HG02571 (cell line): Measurements from ENCODE around the gene ZNF841.
"Not testable (repeated sequence)": the region's sequence is repeated elsewhere in the genome, so short reads cannot be mapped to it uniquely, and the experiment has no call there.

ENCODE experiments used
- ATAC-seq: cut with Tn5 transposase; IDR thresholded peaks from one replicate; pipeline ENCODE4 v1.9.1; 2021; ENCODE audit warnings: mild to moderate bottlenecking, moderate library complexity; ENCODE audit not compliant: unreplicated experiment

ZNF841 gene

DNA sequence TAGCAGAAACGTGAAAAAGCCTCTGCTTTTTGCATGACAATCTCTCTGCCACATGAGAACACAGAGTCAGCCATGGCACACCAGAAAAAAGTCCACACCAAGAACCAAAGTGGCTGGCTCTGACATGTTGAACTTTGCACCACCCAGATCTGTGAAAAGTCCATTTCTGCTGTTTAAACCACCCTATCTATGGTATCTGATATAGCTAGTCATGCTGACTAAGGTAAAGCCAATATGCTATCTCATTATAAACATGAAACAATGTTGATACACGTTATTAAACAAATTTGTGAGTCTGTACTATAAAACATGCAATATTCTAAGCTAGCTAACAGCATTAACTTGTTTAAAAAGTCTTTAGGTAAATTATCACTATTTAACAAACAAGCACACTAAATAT is 25.9 kb downstream of the ZNF841 start:
- ATAC-seq: no peak

DNA sequence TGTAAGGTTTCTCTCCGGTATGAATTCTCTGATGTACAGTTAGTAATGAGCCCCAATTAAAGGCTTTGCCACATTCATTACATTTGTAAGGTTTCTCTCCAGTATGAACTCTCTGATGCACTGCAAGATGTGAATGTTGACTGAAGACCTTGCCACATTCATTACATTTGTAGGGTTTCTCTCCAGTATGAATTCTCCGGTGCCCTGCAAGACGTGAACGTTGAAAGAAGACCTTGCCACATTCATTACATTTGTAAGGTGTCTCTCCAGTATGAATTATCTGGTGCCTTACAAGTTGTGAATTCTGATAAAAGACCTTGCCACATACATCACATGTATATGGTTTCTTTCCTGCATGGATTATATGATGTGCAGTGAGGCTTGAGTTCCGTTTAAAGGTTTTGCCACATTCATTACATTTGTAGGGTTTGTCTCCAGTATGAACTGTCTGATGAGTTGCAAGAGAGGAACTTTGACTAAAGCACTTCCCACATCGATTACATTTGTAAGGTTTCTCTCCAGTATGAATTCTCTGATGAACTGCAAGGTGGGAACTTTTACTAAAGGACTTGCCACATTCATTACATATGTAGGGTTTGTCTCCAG is 29.2 kb downstream of the ZNF841 start:
- no peak for ATAC-seq

DNA sequence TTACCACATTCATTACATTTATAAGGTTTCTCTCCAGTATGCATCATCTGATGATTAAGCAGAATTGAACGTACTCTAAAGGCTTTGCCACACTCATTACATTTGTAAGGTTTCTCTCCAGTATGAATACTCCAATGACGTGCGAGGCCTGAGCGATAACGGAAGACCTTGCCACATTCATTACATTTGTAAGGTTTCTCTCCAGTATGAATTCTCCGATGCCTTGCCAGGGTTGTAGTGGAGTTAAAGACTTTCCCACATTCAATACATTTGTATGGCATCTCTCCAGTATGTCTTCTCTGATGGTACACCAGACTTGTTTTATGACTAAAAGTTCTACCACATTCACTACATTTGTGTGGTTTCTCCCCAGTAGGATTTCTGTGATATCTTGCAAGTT is 30.2 kb downstream of the ZNF841 start:
- ATAC-seq: no peak

DNA sequence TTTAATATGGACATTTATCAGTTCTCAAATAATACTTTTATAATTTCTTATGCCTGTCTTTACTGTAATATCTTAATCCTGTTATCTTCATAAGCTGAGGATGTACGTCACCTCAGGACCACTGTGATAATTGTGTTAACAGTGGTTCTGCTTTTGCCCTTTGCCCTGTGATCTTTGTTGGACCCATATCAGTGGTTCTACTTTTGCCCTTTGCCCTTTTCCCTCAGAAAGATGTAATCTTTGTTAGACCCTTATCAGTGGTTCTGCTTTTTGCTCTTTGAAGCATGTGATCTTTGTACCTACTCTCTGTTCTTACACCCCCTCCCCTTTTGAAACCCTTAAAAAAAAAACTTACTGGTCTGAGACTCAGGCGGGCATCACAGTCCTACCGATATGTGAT is 39.1 kb downstream of the ZNF841 start:
- ATAC-seq: not testable (repeated sequence)

DNA sequence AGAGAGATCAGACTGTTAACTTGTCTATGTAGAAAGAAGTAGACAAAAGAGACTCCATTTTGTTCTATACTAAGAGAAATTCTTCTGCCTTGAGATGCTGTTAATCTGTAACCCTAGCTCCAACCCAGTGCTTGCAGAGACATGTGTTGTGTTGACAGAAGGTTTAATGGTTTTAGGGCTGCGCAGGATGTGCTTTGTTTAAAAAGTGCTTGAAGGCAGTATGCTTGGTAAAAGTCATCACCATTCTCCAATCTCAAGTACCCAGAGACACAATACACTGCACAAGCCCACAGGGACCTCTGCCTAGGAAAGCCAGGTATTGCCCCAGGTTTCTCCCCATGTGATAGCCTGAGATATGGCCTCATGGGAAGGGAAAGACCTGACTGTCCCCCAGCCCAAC is 43.8 kb downstream of the ZNF841 start:
- not testable (repeated sequence) for ATAC-seq

DNA sequence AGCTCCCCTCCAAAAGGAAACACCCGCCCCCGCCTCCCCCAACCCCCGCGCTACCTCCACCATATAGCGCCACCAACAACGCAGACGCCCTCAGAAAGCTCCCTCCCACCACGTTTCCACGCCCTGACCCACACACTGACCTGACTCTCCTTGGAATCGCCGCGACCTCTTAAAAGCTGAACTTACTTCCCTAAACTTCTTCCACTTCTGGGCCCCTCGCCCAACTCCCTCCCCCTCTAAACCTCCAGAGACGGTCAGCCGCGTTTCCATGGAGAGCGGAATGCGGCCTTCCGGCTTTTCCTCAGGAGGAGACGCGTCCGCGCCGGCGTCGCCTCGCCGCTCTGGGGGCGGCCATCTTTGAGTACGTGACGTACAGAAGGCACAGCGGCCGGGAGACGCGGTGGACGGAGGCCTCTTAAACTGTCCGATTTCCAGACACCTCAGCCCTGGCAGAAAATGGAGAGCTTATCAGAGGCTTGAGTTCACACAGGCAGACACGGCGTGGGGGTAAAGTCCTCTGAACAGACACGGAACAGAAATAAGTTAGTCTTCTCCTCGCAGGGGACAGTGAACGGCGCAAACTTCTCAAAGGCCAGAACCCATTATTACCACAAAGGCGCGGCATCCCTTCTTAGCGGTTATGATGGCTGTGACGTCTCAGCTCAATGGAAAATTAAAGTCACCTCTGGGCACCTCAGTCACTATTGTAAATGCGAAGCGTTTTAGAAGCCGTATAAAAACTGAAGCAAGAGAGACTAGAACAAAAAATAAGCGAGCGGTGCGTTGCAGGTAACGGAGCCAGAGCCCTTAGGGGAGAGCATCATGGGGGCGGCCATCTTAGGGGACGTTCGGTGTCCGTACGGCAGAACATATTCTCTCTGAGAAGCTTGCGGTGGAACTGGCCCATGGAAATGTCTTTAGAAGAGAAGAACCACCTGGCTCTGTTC is 46.7 kb downstream of the ZNF841 start, which contains the start of gene ZNF432:
TSS of gene ZNF432 (minus strand) at position 284 of the 947 bp plus-strand sequence. CDS start 1,970 bp downstream, outside the sequence.
- peak; percentile 79 for ATAC-seq

DNA sequence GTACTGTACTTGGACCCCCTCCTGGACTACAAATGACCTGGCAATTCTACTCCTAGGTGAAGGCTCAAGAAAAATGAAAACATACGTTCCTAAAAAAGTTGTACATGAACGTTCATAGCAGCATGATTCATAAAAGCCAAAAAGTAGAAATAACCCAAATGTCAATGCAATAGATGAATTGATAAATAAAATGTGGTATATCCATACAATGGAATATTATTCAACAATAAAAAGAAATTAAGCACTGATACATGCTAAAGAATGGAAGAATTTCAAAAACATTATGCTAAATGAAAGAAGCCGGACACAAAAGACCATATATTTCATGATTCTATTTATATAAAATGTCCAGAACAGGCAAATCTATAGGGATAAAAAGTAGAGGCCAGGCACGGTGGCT is 56.4 kb downstream of the ZNF841 start:
- no peak for ATAC-seq

DNA sequence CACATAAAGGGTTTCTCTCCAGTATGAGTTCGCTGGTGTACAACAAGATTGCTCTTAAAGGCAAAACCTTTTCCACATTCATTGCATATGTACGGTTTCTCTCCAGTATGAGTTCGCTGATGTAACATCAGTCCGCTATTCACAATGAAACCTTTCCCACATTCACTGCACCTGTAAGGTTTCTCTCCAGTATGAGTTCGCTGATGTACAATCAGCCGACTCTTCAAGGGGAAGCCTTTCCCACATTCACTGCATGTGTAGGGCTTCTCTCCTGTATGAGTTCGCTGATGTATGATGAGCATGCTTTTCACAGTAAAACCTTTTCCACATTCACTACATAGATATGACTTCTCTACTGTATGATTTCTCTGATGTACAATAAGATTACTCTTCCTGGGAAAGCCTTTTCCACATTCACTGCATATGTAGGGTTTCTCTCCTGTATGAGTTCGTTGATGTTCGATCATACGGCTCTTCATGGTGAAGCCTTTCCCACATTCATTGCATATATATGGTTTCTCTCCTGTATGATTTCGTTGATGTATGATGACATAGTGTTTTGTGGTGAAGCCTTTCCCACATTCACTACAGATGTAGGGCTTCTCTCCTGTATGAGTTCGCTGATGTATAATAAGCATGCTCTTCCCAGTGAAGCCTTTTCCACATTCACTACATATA is 61.4 kb downstream of the ZNF841 start:
- ATAC-seq: no peak

DNA sequence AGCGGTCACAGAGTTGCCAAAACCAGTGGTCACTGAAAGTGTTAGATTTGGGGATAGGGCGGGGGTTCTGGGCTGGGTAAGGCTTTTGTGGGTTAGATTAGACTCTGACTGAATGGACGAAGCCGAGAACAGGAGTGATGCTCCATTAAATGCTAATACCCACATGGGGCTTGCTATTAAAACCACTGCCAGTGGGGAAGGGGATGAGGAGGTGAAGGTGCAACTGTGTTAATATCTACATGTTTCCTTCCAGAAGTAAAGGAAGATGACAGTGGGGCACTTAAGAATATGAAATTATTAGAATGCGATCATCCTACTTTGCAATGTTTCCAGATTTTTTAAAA is 66.8 kb downstream of the ZNF841 start:
- ATAC-seq: no peak

DNA sequence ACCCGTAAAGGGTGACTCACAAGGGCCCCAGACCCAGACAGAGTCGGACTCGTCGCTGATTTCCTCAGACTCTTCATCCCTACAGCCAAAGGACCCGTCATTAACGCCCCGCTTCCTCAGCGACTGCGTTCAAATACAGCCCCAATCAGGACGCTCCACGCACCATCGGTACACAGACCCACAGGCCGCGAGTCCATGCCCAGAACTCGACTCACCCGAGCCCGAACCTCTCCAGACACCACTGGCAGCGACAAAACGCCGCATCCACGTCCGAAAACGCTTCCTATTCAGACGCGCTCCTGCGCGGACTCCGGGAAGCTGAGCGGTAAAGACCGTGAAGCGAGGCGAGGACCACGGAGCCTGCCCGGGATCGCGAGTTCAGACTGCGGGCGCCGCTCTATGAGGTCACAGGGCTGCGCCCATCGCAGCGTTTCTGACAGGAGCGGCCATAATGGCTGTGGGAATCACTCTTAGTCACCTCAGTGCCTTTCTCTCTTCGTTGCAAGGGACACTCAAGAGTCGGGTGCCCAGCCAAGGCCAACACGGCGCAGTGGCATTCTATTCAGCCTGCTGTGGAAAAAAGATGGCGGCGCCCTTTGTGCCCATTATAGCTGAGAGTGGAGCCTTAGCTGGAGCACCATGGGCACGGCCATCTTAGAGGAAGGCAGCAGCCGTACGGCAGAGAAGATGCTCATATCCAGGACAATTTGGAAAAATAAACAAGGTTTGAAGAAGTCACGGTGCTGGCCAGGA is 67.4 kb downstream of the ZNF841 start, which contains the start of gene ZNF614:
TSS of gene ZNF614 (minus strand) at position 353 of the 753 bp plus-strand sequence. CDS start 2,634 bp downstream, outside the sequence.
- peak; percentile 92 for ATAC-seq

DNA sequence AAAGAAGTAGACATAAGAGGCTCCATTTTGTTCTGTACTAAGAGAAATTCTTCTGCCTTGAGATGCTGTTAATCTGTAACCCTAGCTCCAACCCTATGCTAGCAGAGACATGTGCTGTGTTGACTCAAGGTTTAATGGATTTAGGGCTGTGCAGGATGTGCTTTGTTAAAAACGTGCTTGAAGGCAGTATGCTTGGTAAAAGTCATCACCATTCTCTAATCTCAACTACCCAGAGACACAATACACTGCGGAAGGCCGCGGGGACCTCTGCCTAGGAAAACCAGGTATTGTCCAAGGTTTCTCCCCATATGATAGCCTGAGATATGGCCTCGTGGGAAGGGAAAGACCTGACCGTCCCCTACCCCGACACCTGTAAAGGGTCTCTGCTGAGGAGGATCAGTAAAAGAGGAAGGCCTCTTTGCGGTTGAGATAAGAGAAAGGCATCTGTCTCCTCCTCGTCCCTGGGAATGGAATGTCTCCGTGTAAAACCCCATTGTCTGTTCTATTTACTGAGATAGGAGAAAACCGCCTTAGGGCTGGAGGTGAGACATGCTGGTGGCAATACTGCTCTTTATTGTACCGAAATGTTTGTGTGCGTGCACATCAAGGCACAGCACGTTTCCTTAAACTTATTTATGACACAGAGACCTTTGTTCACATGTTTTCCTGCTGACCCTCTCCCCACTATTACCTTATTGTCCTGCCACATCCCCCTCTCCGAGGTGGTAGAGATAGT is 69.1 kb downstream of the ZNF841 start:
- ATAC-seq: not testable (repeated sequence)

DNA sequence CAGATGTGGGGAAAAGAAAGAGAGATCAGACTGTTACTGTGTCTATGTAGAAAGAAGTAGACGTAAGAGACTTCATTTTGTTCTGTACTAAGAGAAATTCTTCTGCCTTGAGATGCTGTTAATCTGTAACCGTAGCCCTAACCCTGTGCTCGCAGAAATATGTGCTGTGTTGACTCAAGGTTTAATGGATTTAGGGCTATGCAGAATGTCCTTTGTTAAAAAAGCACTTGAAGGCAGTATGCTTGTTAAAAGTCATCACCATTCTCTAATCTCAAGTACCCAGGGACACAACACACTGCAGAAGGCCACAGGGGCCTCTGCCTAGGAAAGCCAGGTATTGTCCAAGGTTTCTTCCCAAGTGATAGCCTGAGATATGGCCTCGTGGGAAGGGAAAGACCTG is 71.1 kb downstream of the ZNF841 start:
- ATAC-seq: not testable (repeated sequence)

DNA sequence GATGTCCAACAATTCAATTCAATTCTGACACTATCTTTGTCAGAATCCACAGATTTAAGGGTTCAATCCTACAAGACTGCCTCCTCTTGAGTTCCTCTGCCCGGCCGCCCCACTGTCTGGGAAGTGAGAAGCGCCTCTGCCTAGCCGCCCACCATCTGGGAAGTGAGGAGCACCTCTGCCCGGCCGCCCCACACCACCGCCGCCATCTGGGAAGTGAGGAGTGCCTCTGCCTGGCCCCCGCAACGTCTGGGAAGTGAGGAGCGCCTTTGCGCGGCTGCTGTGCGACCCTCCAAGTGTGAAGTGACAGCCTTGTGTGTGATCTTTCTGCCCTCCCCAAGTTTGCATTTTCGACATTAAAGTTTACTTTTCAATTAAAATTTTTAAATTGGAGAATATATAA is 73.4 kb downstream of the ZNF841 start:
- no peak for ATAC-seq

DNA sequence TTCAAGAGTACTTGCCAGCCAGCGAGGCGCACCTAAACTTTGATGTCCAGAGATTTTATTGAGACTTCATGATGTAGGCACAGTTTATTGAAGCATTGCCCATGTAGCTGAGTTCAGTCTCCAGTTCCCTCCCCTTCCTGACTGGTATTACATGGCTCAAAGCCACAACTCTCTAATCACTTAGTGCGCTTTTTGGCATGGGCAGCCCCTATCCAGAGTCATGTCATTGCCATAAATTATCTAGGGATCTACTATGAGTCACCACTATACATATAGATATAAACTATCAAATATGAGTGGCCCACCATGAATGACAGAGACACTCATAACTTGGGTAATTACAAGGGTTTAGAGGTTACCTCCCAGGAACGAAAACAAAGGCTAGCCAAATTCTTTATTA is 75.1 kb downstream of the ZNF841 start:
- ATAC-seq: no peak
